NCI-H1930 (cell line): ENCODE data around the gene TAF1B.
"Not testable (repeated sequence)": the region's sequence is repeated elsewhere in the genome, so short reads cannot be mapped to it uniquely, and the experiment has no call there.

ENCODE experiments used
- DNase-seq, 2 experiments: peaks; one replicate each; lab custom pipeline; 2025; lab: John Stamatoyannopoulos, UW

TAF1B gene

DNA sequence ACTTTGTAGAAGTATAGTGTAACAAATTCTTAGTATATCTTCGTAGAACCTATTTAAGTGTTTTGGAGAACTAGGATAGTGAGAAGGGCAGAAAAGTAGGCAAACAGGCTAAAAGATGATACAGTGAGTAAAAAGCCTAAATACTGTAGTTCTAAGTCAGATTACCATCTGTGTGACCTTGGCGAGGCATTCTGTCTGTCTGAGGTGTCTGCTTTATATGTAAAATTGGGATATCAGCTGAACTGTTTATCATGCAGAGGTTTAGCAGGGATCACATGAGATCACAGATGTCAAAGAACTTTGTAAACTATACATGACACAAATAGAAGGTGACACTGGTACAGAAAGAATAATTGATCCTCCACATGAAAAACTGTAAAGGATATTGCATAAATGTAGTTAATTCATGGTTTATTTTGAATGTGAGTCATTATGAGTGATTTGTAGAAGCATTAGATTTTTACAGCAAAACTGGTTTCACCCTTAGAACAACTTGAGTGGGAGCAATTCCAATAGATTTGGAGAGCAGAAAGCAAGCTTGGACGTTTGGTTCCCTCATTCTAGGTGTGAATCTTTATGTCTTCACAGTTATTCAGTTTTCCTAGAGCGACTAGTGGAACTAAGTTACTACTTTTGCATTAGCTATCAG lies 41.9 kb downstream of the TAF1B start:
- DNase-seq = no peak

- no peak for DNase-seq
Measured at GRCh38 chr2:9887513-9887912, 44.2 kb downstream of the TAF1B start.

- DNase-seq = no peak
Measured at GRCh38 chr2:9889812-9890261, 46.6 kb downstream of the TAF1B start.

DNA sequence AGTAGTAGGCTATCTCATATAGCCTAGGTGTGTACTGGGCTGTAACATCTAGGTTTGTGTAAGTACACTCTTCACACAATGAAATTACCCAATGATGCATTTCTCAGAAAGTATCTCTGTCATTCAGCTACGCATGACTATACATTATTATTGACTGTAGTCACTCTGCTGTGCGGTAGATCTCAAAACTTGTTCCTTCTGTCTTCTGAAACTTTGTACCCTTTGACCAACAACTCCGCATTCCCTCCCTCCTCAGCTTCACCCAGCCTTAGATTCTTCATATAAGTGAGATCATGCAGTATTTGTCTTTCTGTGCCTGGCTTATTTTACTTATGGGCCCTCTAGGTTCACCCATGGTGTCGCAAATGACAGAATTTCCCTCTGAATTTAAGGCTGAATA lies 49.0 kb downstream of the TAF1B start:
- DNase-seq = no peak

DNA sequence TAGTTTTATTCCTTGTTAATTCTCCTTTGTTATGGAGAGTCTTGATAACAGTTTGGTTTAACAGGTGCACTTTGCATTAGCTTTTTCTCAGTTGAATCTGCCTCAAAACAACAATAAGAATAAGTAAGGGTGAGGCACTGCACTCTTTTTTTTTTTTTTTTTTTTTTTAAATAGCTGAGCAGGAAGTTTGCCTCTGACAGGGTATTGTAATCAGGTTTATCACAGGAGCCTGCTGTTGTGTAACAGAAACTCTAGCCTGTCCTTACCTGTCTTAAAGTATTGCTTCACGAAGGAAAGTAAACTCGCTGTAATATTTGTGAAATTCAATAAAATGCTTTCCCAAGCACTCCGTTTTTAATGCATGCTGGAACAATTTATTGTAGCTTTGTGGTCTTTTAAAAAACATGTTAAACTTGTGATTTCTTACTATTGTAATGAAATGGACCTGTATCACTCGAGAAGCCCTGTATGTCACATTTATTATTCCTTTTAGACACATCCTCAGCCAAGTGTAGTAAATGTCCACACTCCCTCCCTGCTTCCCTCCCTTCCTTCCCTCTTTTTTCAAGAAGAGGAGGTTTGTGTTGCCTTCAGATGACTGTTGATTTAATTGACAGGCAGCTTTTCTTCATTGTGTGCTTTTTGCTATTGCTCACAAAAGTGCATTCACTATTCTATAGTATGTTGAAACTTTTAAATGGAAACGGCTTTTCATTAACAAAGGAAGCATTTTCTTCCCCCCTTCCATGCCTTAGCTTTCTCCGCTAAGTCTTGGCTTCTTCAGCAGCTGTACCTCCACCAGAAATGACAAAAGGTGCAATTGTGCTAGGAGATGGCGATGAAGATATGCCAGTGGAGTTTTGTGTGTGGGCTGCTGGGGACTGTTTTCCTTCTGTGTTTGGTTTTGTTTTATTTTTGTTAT lies 52.7 kb downstream of the TAF1B start:
- DNase-seq = no peak

GRCh38 chr2:9897331-9897737 lies 54.1 kb downstream of the TAF1B start:
- DNase-seq = no peak

- DNase-seq = no peak
Measured at GRCh38 chr2:9897846-9898245, 54.6 kb downstream of the TAF1B start.

DNA sequence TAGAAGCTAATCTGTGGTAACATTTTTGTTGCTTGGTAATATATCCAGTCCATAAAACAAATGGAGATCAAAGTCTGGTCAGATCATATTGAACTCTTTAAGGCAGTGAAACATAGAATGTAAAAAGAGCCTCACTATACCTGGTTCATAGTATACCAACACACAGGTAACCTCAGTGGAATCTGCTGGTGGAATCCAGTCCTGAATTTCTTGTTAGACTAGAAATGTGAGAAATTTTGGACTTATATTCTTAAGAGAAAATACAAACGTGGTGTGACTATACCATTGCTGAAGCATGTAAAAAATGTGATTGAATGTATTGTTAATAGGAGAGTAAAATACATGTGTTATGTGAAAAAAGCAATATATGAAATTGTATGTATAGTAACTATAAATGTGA lies 62.1 kb downstream of the TAF1B start:
- DNase-seq = no peak

DNA sequence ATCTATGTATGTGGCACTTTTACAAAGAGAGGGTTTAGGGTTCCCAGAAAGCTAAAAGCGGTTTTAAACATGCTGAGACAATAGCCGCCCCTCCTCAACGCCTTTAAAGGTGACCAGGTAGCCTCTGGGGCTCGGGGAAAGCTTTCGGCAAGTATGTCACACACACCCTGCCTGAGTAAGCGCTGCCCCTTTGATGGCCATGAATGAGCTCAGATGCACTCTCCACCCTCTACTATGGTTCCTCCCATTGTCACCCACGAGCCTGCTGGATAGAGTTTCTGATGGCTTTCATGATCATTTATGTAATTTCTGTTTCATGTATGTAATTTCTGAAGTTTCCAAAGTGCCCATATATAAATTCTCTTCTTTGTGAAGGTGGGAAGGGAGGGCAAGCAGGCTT lies 64.1 kb downstream of the TAF1B start:
- DNase-seq = no peak

DNA sequence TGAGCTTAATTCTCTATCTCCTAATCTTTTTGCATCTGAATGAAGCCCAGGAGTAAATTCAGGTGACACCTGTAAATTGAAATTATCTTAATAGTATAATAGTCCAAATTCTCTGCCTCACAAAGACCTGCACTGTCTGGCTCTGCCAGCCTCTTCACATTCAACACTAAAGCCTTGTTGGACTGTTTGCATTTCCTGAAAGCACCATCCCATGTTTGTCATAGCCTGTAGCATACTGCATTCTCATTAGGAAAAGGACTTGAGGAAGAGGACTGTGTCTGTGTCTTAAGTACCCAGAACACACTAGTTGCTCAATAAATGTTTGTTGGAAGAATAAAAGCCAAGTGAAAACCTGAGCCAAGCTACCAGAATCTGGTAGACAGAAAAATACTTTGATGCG lies 65.4 kb downstream of the TAF1B start:
- peak in 1 of 2 experiments; percentile 1 for DNase-seq

DNA sequence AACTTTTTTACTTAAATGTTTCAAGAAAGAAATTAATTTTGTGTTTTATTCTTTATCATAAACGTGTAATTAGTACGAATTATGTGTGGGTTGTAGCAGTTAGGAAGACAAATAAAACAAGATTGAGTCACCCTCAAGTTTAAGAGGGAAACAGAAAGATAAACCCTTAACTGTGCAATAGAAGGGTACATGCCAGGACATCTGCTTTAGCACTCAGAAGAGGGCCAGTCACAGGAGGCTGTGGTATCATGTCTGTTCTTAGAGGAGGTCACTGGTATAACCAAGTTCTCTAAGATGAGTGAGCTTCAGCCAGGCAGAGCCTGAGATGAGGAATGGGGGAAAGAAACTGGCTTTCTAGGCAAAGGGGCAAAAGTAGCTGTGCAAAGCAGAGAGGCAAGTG lies 65.8 kb downstream of the TAF1B start:
- DNase-seq = no peak

DNA sequence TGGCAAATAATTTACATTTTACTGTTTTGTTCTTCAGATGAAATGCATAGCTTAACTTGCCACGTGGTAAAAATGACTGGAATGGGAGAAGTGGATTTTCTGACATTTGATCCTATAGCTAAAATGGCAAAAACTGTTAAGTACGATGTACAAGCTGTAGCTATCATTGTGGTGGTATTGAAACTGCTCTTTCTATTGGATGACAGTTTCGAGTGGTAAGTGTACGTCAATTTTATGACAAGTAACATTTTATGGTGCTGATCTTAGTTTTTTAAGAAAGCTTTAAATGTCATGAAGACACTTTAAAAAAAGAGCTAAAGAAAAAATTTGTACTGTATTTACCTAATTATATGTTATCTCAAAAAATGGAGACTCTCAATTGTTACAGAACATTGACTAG lies 67.4 kb downstream of the TAF1B start:
- DNase-seq = no peak

GRCh38 chr2:9912468-9912867 lies 69.2 kb downstream of the TAF1B start:
- DNase-seq = no peak

GRCh38 chr2:9914384-9915065 lies 71.3 kb downstream of the TAF1B start:
- no peak for DNase-seq

- DNase-seq = no peak
Measured at GRCh38 chr2:9918275-9918674, 75.0 kb downstream of the TAF1B start.

GRCh38 chr2:9919512-9919911 lies 76.2 kb downstream of the TAF1B start:
- DNase-seq = no peak

DNA sequence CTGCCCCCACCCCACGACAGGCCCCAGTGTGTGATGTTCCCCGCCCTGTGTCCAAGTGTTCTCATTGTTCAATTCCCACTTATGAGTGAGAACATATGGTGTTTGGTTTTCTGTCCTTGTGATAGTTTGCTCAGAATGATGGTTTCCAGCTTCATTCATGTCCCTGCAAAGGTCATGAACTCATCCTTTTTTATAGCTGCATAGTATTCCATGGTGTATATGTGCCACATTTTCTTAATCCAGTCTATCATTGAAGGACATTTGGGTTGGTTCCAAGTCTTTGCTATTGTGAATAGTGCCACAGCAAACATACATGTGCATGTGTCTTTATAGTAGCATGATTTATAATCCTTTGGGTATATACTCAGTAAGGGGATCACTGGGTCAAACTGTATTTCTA lies 83.7 kb downstream of the TAF1B start:
- DNase-seq = not testable (repeated sequence)

GRCh38 chr2:9937258-9937657 lies 94.0 kb downstream of the TAF1B start:
- no peak for DNase-seq

GRCh38 chr2:9937968-9938367 lies 94.7 kb downstream of the TAF1B start:
- no peak for DNase-seq

DNA sequence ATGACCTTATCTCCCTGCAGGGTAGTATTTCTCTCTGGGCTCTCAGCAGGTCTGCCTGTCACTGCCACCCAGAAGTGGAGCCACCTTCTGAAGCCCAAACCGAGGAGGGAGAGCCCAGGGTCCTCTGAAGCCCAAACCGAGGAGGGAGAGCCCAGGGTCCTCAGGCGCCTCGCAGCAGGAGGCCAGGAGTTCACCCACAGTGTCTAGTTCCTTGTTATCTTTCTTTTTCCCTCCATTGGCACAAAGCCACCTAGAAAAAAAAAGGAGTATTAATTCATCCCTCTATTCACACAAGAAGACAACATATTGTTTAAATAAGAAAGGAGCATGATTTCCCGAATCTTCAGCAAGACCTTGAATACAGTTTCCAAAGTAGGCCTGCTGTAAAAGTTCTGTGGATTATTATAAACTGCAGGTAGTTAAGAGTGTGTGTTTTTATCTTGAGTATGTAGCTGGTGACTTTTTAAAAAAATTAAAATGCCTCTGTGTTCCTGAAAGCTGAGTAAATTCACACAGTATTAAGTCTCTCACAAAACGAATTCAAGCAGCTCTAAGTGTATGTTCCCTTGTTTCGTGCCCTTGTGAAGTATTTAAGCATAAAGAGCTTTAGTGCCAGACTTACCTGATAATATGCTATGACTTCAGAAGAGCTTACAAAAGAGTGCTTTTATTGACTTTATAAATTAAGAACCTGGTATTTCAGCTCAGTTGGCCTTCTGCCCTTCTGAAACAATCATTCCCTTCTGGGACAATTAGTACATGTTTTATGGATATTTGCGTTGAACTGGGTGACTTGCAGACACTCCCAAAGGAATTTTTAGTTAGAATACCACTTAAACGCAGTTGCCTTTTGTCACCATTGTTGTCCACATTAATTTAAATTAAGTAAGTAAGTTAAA lies 96.6 kb downstream of the TAF1B start:
- DNase-seq = no peak

GRCh38 chr2:9941196-9941995 lies 98.1 kb downstream of the TAF1B start:
- DNase-seq = no peak
